SK-N-SH treated with all-trans-retinoic acid at 6 μM for 48 hours (cell line): ENCODE measurements around the gene TMEM238.

Source experiments
- ATAC-seq: fragments of 200-7000 bp; cut with Tn5 transposase; 3 replicates; pipeline ENCODE4 v1.9.1; 2020; ENCODE audit warnings: mild to moderate bottlenecking, moderate library complexity
- ARNTL ChIP-seq: fragments of 450-650 bp; formaldehyde crosslinking; IDR thresholded peaks from 2 replicates; pipeline ENCODE4 v1.5.0; 2020; ENCODE audit warnings: low read depth, mild to moderate bottlenecking, moderate library complexity, borderline replicate concordance
- BACH2 ChIP-seq: fragments of 250-450 bp; sonication (Bioruptor Pico); IDR thresholded peaks from 2 replicates; pipeline ENCODE4 v1.9.0; 2021; ENCODE audit warnings: mild to moderate bottlenecking, borderline replicate concordance
- CREB5 ChIP-seq: fragments of 250-450 bp; sonication (Bioruptor Pico); IDR thresholded peaks from 2 replicates; pipeline ENCODE4 v1.5.1; 2020; ENCODE audit warnings: low read depth, mild to moderate bottlenecking, moderate library complexity
- CSDC2 ChIP-seq: fragments of 250-450 bp; sonication (Bioruptor Pico); IDR thresholded peaks from 2 replicates; pipeline ENCODE4 v1.5.0; 2020; ENCODE audit warnings: mild to moderate bottlenecking, moderate library complexity
- CSRNP3 ChIP-seq: fragments of 250-450 bp; sonication (Bioruptor Pico); IDR thresholded peaks from 2 replicates; pipeline ENCODE4 v1.5.1; 2021; ENCODE audit warnings: mild to moderate bottlenecking, moderate library complexity
- ESRRG ChIP-seq: fragments of 250-450 bp; sonication (Bioruptor Pico); IDR thresholded peaks from 2 replicates; pipeline ENCODE4 v1.6.1; 2021; ENCODE audit warnings: mild to moderate bottlenecking
- GLIS3 ChIP-seq: fragments of 250-450 bp; sonication (Bioruptor Pico); IDR thresholded peaks from 2 replicates; pipeline ENCODE4 v1.5.0; 2020; ENCODE audit warnings: mild to moderate bottlenecking, moderate library complexity
- ISL1 ChIP-seq: fragments of 250-450 bp; sonication (Bioruptor Pico); IDR thresholded peaks from 2 replicates; pipeline ENCODE4 v2.1.2; 2022; ENCODE audit warnings: mild to moderate bottlenecking, moderate library complexity
- OSR1 ChIP-seq: fragments of 250-450 bp; sonication (Bioruptor Pico); IDR thresholded peaks from 2 replicates; pipeline ENCODE4 v1.8.0; 2022; ENCODE audit warnings: moderate library complexity, mild to moderate bottlenecking, inconsistent platforms
- PATZ1 ChIP-seq: fragments of 250-450 bp; sonication (Bioruptor Pico); IDR thresholded peaks from 2 replicates; pipeline ENCODE4 v1.8.0; 2020; ENCODE audit warnings: mild to moderate bottlenecking, moderate library complexity, borderline replicate concordance
- POU6F1 ChIP-seq: fragments of 250-450 bp; sonication (Bioruptor Pico); IDR thresholded peaks from 2 replicates; pipeline ENCODE4 v1.8.0; 2021; ENCODE audit warnings: low read depth, mild to moderate bottlenecking, moderate library complexity, borderline replicate concordance
- PPARA ChIP-seq: fragments of 250-450 bp; sonication (Bioruptor Pico); IDR thresholded peaks from 2 replicates; pipeline ENCODE4 v1.5.0; 2020; ENCODE audit warnings: mild to moderate bottlenecking, borderline replicate concordance
- RARB ChIP-seq: fragments of 250-450 bp; sonication (Bioruptor Pico); IDR thresholded peaks from 2 replicates; pipeline ENCODE4 v1.8.0; 2021; ENCODE audit warnings: mild to moderate bottlenecking, moderate library complexity
- SNAI2 ChIP-seq: fragments of 250-450 bp; sonication (Bioruptor Pico); IDR thresholded peaks from 2 replicates; pipeline ENCODE4 v1.5.0; 2020; ENCODE audit warnings: mild to moderate bottlenecking, moderate library complexity
- TCF4 ChIP-seq: fragments of 250-450 bp; sonication (Bioruptor Pico); IDR thresholded peaks from 2 replicates; pipeline ENCODE4 v1.8.0; 2021; ENCODE audit warnings: mild to moderate bottlenecking, moderate library complexity, borderline replicate concordance
- TOX ChIP-seq: fragments of 250-450 bp; sonication (Bioruptor Pico); IDR thresholded peaks from 2 replicates; pipeline ENCODE4 v1.8.0; 2021; ENCODE audit warnings: mild to moderate bottlenecking, moderate library complexity, borderline replicate concordance
- TSHZ2 ChIP-seq: fragments of 250-450 bp; sonication (Bioruptor Pico); IDR thresholded peaks from 2 replicates; pipeline ENCODE4 v1.5.0; 2020; ENCODE audit warnings: mild to moderate bottlenecking, moderate library complexity
- ZC3H10 ChIP-seq: fragments of 250-450 bp; sonication (Bioruptor Pico); IDR thresholded peaks from 2 replicates; pipeline ENCODE4 v1.5.1; 2021; ENCODE audit warnings: mild to moderate bottlenecking, moderate library complexity
- ZFP3 ChIP-seq: fragments of 250-450 bp; sonication (Bioruptor Pico); IDR thresholded peaks from 2 replicates; pipeline ENCODE4 v1.5.0; 2020; ENCODE audit warnings: mild to moderate bottlenecking, moderate library complexity
- ZFP30 ChIP-seq: fragments of 450-650 bp; formaldehyde crosslinking; IDR thresholded peaks from 2 replicates; pipeline ENCODE4 v1.5.0; 2022; ENCODE audit warnings: mild to moderate bottlenecking, moderate library complexity
- ZNF565 ChIP-seq: fragments of 450-650 bp; formaldehyde crosslinking; conservative IDR thresholded peaks from 2 replicates; pipeline ENCODE4 v1.5.0; 2020; ENCODE audit warnings: low read depth, mild to moderate bottlenecking, moderate library complexity
- ZNF70 ChIP-seq: fragments of 450-650 bp; formaldehyde crosslinking; IDR thresholded peaks from 2 replicates; pipeline ENCODE4 v1.5.0; 2020; ENCODE audit warnings: mild to moderate bottlenecking, moderate library complexity
- ZNF8 ChIP-seq: fragments of 450-650 bp; formaldehyde crosslinking; IDR thresholded peaks from 2 replicates; pipeline ENCODE4 v1.5.0; 2020; ENCODE audit warnings: mild to moderate bottlenecking, moderate library complexity

TMEM238 gene

GRCh38 chr19:55369653-55370304 lies 14.3 kb downstream of the TMEM238 start:
- ATAC-seq: peak; percentile 90
- no peak for TF ChIP-seq ZC3H10 (CRISPR knock-in tag)
- no peak for TF ChIP-seq ARNTL
- TF ChIP-seq TOX (CRISPR knock-in tag): no peak
- no peak for TF ChIP-seq OSR1 (CRISPR knock-in tag)
- TF ChIP-seq ZNF70: no peak
- TF ChIP-seq ZFP3: no peak
- no peak for TF ChIP-seq ZFP30 (CRISPR knock-in tag)
- TF ChIP-seq PATZ1 (CRISPR knock-in tag): no peak
- TF ChIP-seq RARB (CRISPR knock-in tag): no peak
- no peak for TF ChIP-seq TCF4 (CRISPR knock-in tag)
- TF ChIP-seq ISL1 (CRISPR knock-in tag): no peak
- TF ChIP-seq POU6F1 (CRISPR knock-in tag): no peak
- no peak for TF ChIP-seq BACH2 (CRISPR knock-in tag)
- no peak for TF ChIP-seq PPARA (CRISPR knock-in tag)
- no peak for TF ChIP-seq ZNF565
- no peak for TF ChIP-seq CREB5 (CRISPR knock-in tag)
- TF ChIP-seq CSDC2: no peak

- ATAC-seq: peak; percentile 32
- no peak for TF ChIP-seq RARB (CRISPR knock-in tag)
- no peak for TF ChIP-seq CSRNP3 (CRISPR knock-in tag)
- no peak for TF ChIP-seq ESRRG (CRISPR knock-in tag)
- TF ChIP-seq ZNF8 (CRISPR knock-in tag): no peak
- TF ChIP-seq ZFP3: no peak
- TF ChIP-seq PPARA (CRISPR knock-in tag): no peak
- no peak for TF ChIP-seq ARNTL
- TF ChIP-seq ZNF565: no peak
- TF ChIP-seq OSR1 (CRISPR knock-in tag): no peak
- no peak for TF ChIP-seq ISL1 (CRISPR knock-in tag)
- TF ChIP-seq TSHZ2 (CRISPR knock-in tag): no peak
- TF ChIP-seq TCF4 (CRISPR knock-in tag): no peak
- no peak for TF ChIP-seq CSDC2
- TF ChIP-seq ZFP30 (CRISPR knock-in tag): no peak
- no peak for TF ChIP-seq PATZ1 (CRISPR knock-in tag)
- no peak for TF ChIP-seq ZC3H10 (CRISPR knock-in tag)
- no peak for TF ChIP-seq SNAI2 (CRISPR knock-in tag)
- TF ChIP-seq BACH2 (CRISPR knock-in tag): no peak
- no peak for TF ChIP-seq GLIS3 (CRISPR knock-in tag)
- TF ChIP-seq, all 23 proteins: peak for 0
Measured at GRCh38 chr19:55368701-55369563, 15.2 kb downstream of the TMEM238 start.
